SKM-1 treated with dmso at 0.1 percent for 144 hours (cell line): ENCODE results near the gene UNC13B.
"Not testable (repeated sequence)": the region's sequence is repeated elsewhere in the genome, so short reads cannot be mapped to it uniquely, and the experiment has no call there.

Source experiments
- DNase-seq: peaks from one replicate; lab custom pipeline; 2025; ENCODE audit not compliant: unreplicated experiment; lab: John Stamatoyannopoulos, UW

Gene UNC13B

DNA sequence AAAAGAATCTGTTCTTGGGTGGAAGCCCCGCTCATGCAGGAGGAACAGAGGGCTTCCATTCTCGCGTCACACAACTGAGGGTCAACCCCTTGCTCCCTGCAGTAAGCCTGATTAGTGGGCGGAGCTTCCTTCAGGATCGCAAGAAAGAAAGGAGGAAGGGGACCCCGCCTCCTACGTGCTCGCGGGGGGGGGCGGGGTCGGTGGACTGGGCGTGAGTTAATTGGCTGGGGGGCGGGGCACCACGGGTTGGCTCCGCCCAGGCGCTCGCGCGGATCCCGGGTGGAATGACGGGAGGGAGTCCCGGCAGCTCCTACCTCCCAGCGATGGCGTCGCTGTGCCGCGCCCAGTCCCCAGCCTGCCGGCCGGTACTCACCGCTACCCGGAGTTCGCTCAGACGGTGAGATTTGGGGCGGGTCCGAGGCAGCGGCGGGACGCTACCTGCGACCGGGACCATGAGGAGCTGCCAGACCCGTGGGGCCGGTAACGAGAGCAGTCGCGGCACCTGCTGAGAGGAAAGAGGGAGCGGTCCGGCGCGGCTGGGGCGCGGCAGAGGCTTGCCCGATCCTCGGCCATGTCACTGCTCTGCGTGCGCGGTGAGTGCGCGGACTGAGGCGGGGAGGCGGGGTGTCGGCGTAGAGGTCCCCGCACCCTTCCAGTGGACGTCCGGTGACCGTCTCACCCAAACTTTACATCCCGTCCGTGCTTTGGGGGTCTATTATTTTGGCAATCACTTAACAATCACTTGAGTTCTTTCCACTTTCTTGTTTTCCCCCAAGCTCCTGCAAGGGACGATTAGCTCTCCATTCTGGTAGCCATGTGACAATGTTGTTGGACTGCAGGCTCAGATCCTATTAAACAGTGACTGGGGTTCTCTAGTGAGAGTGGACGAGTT, at the start of gene UNC13B:
Gene UNC13B, plus strand, starts transcription at position 297 of the 892 bp plus-strand sequence. Its CDS starts 275 bp downstream, at position 572.
- DNase-seq, result peak; percentile 80

DNA sequence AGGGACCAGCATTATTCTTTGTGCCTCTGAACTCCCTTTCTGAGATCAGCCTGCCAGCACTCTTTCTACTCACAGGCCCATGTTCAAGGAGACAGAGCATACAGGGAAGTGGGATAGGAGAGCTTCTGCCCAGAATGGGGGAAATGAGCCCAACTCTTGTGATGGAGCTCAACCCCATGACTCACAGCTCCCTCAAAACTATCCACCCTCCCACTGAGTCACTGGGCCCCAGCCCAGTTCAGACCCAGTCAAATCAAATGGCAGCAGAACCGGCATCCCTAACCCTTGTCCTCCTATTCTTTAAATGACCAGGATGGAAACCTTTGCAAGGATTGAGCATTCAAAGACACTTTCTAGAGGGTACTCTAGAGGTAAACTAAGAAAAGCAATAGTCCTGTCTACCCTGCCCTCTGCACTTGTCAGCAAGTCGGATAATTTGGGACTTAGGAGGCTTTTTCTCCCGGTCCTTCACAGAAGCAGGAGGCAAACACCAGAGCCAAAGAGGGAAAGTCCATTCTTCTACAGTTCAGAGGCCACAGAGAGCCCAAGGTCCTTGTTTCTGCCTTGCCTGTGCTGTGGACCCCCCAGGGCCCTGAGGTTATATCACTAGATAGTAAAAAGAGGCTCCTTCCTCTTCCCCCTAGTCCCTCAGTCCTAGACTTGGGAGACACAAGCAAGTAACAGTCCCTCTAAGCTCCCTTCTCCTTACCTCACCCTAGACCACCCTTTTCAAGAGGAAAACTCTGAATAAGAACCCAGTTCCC, 49.4 kb upstream of the UNC13B start:
- DNase-seq, result no peak

DNA sequence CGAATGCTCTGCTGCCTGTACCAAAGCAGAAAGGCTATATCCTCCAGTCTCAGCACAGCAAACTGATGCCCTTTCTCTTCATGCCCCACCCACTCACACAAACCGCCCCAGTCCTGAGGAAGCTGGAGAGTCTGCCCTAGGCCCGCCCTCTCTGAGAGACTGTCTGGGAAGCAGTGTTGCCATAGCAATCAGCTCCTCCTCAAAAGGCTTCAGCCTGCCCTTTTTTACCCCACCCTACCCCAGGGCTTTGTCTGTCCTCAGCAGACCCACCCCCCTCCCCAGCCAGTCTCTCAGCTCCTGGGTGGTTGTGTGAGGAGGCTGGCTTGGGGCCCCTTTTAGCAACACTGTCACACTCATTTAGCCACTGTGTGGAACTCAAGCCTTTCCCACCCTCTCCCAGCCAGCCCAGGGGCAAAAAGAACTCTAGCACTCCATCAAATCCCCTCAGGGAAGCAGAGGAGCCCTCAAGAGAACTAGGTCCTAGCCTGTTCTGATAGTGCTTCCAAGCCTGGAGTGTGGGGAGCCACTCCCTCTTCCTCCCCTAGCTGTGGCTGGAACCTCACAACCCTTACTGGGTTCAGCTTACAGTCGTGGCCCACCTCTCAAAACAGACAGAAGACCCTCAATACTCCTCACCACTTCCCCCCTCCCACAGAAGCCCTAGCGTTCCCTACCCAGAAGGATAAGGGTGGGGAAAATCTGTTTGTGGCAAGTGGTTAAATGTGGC, 47.5 kb upstream of the UNC13B start:
- DNase-seq, result peak; percentile 95

DNA sequence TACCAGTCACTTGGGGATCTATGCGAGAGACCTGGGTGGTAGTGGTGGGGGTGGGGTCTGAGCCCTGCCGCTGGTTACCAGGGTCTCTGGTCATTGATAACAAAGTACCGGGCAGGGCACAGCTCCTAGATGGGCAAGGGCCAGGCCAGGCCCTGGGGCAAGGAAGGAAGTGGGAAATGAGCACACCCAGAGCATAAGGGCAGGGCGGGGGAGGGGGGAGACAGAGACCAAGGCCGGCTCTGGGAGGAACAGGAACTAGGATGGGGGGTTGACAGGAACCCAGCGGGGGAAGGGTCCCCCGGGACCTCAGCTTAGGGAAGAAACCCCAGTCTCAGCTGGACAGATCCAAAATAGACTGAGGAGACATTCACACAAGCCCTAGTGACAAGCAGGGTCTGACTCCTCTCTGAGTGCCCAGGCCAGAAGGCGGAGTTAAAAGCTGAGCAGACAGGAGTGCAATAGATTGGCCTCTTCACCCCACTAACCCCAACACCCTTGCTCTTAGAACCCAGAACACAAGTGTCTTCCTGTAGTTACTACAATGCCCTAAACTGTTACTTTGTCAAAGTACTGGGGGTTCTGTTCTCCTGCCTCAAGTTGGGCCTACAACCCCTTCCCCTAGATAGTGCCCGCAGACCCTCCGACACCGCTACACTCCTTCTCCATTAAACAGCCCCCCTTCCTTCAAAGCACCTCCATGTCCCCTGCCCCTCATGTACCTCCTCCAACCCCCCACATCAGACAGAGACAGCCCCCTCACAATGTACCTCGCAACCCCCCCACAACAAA, 46.8 kb upstream of the UNC13B start:
- peak; percentile 83 for DNase-seq

DNA sequence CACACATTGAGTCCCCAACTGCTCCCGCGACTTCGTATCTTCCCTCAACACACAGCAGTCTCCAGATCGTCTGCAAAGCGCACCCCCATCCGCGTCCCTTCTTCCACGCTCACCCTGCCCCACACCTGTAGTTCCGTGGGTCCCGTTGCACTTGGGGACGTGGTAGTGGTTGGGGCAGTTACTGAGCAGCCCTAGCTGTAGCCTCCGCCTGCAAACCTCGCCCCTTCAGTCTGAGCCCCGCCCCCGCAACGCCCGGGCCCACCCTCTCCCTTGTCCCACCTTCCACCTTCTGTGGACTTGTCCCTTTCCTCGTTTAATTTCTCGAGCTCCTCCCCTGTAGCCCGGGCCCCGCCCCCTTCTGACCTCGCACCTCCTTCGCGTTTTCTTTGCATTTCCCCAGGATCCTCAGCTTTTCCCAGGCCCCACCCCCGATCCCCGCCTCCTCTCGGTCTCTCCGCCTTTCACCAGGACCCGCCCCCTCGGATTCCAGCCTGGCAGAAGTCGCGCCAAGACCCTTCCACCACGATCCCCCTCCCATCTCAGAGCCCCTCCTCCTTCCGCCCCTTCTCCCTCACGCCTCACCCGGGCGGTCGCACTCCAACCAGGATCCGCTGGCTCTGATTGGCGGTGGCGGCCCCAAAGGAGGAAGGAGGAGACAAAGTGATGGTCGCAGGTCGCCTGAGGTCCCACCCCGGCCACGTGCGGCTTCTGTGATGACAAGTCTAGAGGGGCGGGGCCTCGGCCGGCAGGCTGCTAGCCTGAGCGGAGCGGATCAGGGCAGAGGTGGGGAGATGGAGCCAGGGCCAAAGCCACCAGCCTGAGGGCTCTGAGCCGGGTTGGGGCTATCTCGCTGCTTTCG, 45.9 kb upstream of the UNC13B start, which contains the start of gene ATOSB:
Gene ATOSB, minus strand, starts transcription at position 183 of the 859 bp plus-strand sequence. CDS start 7,588 bp downstream, outside the sequence.
- DNase-seq, result peak; percentile 95

DNA sequence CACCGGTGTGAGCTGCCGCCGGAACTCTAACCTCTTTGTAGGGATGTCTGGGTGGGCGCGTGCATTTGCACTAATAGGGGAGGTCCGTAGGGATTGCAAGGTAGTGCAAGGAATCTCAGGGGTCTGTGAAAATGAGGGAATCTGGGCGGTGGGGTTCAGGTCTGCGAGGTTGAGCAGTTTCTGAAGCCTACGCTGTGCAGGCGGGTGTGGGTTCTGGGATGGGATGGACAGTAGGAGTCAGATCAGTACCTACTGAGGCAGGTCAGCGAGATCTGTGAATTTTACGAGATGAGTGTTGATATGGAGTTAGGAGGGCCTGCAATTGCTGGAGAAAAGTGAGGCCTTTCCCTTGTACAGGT, 45.3 kb upstream of the UNC13B start:
- DNase-seq, result no peak

DNA sequence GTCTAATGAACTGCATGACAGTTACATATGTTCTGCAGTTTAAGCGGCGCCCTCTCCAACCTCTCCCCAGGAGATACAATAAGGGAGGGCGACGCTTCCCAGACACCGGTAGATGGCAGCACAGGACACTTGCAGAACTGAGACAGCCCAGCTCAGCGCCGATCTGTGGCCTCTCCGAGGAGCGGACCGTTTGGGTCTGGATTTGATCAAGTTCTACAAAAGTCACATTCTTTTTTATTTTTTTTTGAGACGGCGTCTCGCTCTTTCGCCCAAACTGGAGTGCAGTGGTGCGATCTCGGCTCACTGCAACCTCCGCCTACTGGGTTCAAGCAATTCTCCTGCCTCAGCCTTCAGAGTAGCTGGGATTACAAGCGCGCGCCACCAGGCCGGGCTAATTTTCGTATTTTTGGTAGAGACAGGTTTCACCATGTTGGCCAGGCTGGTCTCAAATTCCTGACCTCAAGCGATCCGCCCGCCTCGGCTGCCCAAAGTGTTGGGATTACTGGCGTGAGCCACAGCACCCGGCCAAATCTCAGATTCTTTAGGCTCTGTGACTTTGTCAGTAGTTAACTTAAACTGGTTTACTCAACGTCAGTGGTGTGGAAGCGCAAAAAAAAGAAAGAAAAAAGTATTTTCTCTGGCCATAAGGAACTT, 44.8 kb upstream of the UNC13B start:
- peak; percentile 90 for DNase-seq

DNA sequence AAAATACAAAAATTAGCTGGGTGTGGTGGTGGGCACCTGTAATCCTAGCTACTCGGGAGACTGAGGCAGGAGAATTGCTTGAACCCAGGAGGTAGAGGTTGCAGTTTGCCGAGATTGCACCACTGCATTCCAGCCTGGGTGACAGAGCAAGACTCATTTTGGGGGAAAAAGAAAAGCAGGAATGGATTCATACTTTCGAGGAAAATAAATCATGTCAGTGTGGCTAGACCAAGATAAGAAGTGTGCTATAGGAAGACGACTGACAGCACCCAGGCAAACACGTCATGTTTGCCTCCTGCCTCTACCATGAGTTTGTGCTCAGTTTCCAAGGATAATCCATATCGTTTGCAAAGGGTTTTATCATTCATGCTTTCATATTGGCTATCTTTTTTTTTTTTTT, 26.9 kb upstream of the UNC13B start:
- DNase-seq, result no peak

DNA sequence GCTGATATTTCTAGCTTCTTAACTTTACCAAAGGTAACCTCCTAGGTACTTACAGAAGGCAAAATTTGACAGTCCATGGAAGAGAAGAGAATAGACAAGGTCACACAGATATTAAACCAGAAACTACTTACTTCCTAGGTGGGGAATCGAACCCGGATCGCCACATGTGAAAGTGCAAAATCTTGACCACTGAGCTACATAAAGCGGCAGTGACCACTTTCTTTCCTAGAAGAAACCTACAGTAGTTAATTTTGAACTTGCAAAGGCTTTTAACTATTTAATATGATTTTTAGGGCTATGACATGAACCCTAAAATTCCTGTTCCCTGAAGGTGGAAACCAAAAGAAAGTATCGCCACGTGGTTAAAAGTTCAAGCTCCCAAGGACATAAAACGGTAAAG, 25.8 kb upstream of the UNC13B start:
- no peak for DNase-seq

DNA sequence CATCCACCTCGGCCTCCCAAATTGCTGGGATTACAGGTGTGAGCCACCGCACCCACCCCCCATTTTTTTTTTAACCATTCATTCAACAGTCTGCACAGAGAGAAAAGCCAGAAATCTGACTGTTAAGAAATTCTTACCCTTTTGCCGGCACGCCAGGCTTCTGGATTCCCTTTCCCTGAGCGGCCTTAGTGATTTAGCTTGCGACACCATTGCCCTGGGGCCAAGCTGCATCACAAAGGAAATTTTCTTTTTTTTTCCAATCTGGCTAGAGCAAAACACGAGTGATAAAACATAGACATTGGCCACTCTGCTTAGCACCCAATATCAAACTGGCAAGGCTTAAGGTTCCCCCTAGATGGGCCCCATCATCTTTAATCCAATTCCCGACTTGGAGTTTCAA, 24.9 kb upstream of the UNC13B start:
- DNase-seq, result no peak

DNA sequence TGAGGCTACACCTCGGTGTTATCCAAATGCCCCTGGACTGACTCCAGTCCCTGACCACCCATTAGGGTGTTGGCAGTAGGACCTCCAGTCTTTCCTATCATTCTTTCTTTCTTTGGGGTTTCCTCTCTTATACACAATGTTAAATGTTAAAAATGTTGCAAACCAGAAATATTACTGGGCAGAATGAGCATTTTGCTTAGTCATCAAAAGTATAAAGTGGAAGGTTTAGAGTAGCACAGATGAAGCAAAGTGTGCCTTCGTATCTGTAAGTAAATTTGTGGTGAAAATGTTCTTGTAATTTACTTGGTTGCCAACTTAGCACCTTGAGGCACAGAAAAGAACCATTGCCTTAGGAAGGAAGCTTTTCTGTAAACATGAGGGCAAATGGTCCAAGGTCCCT, 21.7 kb upstream of the UNC13B start:
- no peak for DNase-seq

DNA sequence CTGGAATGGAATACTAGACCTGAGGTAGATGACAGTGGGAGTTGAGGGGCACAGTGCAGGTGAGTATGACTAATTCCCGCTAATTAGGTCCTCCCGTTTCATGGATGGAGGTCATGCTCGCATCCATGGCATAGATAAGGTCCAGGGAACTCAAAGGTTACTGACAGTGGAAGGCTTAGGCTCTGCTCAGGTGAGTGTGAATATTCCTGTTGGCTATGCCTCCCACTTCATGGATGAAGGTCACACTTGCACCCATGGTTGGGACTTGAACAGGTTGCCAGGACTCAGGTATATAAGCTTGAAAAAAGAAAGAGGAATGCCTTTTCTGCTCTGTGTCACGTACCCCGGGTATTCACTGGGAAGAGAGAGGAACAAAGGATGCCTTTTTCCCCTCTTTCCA, 19.8 kb upstream of the UNC13B start:
- DNase-seq, result no peak

DNA sequence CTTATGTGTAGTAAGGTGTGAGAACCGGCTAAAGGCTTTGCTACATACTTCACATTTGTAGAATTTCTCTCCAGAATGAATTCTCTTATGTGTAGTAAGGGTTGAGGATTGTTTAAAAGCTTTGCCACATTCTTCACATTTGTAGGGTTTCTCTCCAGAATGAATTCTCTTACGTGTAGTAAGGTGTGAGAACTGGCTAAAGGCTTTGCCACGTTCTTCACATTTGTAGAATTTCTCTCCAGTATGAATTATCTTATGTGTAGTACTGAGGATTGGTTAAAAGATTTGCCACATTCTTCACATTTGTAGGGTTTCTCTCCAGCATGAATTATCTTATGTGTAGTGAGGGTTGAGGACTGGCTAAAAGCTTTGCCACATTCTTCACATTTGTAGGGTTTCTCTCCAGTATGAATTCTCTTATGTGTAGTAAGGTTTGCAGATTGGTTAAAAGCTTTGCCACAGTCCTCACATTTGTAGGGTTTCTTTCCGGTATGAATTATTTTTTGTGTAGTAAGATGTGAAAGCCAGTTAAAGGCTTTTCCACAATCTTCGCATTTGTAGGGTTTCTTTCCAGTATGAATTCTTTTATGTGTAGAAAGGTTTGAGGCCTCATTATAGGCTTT, 13.8 kb upstream of the UNC13B start:
- not testable (repeated sequence) for DNase-seq

DNA sequence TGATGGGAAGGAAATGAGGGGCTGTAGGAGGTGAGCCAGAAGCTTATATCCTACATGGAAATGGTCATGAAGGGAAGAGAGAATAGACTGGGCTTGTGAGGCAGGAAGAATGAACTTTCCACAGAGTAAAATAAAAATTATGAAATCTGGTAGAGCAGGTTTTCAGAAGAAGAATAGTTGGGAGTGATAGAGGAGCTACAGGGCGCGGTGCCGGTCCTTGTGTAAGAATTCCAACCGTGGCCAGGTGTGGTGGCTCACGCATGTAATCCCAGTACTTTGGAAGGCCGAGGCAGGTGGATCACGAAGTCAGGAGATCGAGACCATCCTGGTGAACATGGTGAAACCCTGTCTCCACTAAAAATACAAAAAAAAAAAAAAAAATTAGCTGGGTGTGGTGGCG, 8.9 kb upstream of the UNC13B start:
- no peak for DNase-seq

DNA sequence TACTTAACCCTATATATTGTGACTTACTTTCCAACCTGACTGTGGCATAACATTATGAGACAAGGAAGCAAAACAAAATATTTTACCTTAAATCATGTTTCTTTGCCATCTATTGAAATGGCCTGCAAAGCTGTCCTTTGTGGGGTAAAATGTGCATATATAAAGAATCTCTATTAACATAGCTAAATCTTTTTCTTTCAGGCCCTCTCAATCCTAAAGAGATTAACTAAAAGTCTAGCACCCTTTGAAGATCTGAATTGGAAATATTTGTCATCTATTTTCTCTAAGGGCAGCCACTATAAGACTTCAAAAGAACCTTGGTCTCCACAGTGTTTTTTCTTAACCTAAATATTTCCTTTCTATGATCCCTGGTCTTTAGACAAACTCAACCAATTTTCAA, 5.0 kb upstream of the UNC13B start:
- DNase-seq, result no peak

DNA sequence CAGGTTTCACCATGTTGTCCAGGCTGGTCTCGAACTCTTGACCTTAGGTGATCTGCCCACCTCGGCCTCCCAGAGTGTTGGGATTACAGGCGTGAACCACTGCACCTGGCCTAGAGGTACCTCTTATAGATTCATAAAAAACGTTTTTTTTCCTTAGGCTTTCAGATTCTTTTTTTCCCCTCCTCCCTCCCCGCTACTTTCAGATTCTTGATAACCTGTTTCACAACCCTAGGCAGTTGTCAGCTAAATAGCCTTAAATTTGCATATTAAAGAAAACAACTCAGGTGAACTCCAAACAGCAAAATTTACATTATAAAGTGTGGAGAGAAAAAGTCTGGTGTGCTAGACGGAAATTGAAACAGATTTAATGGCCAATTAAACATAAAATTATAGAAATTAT, 4.0 kb upstream of the UNC13B start:
- DNase-seq, result not testable (repeated sequence)

DNA sequence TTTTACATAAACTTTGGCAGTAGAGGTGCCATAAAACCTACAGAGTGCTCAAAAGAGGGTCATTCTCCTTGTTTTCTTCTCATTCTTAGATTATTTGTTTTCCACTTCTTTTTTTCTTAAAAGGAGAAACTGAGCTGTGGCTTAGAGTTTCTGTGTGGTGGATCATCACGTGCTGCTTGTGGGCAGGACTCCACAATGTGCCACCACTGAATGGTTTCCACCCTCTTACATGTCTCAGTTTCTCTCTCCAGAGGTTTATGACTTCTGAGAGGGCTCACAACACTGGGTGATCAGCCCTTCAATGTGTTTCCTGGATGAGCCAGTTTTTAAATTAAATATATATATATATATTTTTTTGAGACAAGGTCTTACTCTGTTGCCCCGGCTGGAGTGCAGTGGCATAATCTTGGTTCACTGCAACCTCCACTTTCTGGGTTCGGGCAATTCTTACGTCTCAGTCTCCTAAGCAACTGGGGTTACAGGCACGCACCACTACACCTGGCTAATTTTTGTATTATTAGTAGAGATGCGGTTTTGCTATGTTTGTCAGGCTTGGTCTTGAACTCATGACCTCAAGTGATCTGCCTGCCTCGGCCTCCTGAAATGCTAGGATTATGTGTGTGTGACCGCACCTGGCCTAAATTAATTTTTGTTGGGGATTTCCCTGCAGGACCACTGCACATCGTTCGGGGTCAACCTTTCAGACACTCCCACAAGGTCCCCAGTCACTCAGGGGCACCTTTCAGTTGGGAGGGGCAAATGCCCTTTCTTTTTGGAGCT, 3.1 kb upstream of the UNC13B start:
- DNase-seq, result no peak
